Colon (tissue), 2 donors: ENCODE data around the gene RRP1.

Experiments
- FAIRE-seq: peaks from 2 replicates; lab custom pipeline; 2012; peaks lifted over from hg19 to GRCh38; lab: Jason Lieb, UNC
- donor health status: control.
- donor health status: control.

The RRP1 gene

DNA sequence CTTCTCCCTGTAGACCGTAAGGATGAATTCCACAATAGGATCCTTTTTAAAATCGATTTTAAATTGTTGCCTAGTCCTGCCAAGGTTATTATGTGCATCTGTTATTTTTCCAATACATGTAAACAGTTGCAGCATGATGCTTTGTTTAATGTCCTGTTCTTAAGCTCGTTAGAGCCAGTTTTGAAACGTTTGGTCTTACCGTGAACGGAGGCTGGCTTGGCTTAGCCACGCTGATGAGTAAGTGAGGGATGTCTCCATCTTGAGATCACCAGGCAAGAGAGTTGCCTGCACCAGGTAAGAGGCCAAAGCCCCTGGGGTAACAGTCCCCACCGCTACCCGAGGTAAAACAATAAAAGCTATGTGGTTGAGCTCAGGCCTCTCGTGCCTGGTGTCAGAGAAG is 30.6 kb upstream of the RRP1 start:
- no peak for FAIRE-seq

DNA sequence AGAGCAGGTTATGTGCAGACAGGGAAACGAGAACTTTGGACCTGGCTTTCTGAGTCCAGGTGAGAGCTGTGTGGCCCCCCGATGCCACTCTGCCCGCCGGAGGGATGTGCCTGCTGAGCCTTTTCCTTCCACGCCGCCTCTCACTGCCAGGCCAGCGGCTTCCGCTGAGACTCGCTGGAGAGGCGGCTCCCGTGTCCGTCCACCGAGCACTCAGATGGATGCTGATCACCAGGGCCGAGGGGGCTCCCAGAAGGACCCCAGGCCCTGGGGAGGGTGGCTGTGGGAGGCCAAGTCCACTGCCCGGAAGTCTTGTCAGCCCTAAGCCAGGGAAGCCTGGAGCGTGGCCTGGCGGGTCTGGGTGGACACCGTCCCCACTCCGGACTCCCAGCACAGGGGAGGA is 29.7 kb upstream of the RRP1 start:
- FAIRE-seq, result no peak

DNA sequence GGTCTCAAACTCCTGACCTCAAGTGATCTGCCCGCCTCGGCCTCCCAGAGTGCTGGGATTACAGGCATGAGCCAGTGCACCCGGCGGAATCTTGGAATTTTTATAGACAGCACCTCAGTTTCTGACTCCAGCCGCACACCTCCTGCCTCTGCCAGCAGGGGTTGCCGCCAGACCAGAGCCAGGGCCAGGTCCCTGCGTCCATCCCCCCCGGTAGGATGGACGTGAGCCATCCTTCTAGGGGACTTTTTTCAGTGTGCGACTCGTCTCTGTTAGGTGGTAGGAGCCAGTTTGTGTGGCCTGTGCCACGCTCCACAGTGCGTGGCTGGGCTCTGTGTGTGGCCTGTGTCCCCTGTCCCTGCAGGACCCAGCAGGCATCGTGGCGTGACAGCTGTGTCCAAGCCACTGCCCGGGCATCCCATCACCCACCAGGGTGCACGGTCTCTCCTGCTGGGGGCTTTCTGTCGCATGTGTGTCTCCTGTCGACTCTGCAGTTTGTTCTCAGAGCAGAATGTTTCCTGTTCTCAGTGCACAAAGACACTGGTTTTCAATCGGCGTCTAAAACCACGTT is 28.9 kb upstream of the RRP1 start:
- no peak for FAIRE-seq

DNA sequence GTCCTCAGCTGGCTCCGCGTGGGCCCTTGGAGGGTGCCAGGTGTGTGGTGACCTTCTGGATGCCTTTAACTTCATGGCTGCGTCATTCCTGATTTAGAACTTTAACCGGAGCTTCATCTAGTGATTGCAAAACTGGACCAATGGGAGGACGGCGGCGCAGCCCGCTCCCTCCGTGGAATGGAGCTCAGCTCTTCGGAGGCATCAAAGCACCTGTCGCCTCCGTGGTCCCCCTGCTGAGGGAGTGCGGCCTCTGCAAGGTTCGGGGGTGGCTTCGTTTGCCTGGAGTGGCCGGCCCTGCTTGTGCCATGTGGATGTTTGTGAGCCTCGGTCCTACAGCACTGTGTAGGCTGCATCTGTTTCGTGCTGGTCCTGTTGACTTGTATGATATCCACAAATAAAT is 27.5 kb upstream of the RRP1 start:
- FAIRE-seq, result no peak

- FAIRE-seq, result no peak
Measured at GRCh38 chr21:43762303-43763128, 26.9 kb upstream of the RRP1 start.

DNA sequence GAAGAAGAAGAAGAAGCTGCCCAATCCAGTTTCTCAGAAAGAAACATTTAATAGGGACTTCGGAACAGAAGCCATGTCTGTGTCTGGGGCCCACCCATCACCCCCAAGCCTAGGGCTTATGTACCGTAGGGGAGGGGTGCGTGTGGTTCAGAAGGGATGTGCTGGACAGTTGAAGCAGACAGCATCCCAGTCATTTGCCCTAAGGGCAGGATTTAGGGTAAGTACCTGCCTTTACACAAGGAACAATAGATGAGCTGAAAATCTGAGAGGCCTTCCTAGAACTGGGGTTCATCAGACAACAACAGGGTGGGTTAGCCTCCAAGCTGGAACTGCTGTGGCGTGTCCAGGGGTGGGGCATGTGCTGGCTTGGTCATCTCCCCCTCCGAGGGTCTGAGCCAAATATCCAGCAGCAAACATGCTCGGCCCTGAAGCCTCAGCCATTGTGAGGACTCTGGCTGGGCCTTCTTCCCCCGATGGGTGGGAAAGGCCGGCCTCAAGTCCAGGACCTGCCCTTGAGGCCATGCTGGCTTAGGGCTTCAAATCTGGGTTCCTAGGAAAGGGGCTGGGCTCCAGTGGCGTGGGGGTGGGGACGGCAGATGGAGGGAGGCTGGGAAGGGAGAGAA is 25.4 kb upstream of the RRP1 start:
- FAIRE-seq, result no peak

DNA sequence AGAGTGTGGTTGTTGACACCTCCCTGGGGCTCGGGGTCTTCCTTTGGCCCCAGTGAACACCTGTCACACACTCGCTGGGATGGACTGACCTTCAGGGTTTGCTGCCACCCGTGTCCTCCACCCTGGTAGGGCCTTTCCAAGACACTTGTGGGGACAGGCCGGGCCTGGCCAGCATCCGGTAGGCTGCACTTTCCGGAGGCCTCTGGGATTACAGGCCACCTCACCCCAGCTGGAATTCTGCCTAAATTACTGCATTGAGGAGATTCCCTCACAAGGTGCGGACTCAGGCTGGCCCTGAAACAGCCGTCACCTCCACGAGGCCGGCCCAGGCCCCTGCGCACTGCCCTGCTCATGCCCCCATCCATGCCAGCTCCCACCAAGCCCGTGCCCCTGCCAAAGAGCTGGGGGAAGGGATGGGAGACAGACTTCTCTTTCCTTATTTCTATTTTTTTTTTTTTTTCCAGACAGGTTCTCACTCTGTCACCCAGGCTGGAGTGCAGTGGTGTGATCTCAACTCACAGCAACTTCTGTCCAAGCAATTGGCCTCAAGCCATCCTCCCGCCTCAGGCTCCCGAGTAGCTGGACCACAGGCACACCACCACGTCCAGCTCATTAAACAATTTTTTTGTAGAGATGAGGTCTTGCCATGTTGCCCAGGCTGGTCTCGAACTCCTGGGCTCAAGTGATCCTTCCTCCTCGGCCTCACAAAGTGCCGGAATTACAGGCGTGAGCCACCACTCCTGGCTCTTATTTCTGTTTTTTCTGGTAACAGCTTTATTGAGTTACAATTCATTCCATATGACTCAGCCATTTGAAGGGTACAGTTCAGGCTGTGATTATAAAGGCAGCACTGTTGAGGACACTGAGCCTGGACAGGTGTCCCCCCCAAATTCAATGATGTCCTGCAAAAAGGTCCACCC is 24.5 kb upstream of the RRP1 start:
- no peak for FAIRE-seq

- FAIRE-seq, result no peak
Measured at GRCh38 chr21:43766734-43767497, 22.5 kb upstream of the RRP1 start.

- no peak for FAIRE-seq
Measured at GRCh38 chr21:43767498-43767983, 21.8 kb upstream of the RRP1 start.

- no peak for FAIRE-seq
Measured at GRCh38 chr21:43767984-43768867, 21.2 kb upstream of the RRP1 start.

DNA sequence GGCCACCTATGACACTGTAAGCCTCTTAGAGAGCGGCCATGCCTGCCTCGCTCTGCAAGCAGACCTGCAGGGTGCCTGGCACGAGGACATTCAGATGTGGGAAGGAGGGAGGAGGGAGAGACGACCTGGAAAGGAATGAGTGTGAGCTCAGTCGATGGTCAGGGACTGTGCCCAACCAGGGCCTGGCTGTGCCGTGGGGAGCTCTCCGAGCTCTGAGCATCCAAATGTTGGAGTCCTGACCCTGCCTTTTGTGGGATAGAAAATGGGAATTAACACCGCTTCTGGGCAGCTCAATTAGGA is 20.6 kb upstream of the RRP1 start:
- no peak for FAIRE-seq

DNA sequence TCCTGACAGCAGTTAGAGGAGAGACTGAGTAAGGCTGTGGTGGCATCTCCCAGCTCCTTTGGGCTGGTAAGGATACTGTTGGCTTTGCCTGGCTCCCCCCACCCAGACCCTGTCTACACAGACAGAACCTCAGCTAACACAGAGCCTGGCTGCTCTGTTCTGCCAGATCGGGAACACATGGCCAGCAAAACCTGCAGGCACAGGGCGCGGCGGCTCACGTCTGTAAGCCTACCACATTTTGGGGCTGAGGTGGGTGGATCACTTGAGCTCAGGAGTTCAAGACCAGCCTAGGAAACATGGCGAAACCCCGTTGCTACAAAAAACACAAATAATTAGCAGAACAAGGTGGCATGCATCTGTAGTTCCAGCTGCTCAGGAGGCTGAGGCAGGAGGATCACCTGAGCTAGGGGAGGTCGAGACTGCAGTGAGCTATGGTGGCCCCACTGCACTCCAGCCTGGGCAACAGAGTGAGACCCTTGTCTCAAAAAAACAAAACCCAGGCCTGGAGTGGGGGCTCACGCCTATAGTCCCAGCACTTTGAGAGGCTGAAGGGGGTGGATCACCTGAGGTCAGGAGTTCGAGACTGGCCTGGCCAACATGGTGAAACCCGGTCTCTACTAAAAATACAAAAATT is 19.9 kb upstream of the RRP1 start:
- FAIRE-seq, result no peak

DNA sequence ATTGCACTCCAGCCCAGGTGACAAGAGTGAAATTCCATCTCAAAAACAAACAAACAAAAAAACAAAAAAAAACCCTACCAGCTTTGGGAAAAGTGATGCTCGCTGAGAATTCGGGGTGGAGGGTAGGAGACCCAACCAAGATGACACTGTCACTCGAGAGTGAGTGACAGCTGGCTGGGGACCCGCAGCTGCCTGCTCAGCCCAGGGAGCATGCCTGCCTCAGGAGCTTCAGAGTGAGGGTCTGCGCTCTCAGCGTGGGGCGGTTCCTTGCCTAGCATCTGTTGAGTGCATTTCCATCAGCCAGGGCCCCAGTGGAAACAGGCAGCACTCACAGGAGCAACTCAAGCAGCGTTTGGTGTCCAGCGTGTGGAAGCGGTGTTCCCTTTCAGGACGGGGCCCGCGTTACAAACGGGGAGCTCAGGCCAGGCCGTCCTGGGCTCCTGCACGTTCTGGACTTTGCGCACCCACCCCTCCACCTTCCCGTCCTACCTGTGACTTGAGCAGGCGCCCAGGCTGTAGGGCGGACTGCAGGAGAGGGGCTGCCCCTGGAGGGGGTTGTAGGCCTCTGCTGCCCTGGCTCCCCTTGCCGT is 19.2 kb upstream of the RRP1 start:
- no peak for FAIRE-seq

DNA sequence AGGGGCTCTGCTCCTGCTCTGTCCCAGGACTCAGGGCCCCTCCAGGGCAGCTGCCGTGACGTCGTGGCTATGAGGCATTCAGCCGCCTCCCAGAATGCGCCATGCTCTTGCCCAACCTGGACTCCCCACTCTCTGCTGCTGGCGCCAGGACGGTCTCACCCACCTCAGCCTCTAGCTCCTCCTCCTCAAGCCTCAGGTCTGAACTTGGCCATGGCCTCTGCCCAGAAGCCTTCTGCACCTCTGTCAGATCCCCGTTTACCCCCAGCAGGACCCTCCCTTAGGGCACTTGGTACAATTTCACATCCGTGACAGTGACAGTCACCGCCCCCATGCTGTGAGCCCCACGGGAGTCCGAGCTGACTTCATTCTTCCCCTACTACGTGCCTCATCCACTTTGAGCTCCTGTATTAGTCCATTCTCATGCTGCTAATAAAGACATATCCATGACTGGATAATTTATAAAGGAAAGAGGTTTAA is 18.1 kb upstream of the RRP1 start:
- no peak for FAIRE-seq

GRCh38 chr21:43771698-43772424 is 17.5 kb upstream of the RRP1 start:
- no peak for FAIRE-seq

DNA sequence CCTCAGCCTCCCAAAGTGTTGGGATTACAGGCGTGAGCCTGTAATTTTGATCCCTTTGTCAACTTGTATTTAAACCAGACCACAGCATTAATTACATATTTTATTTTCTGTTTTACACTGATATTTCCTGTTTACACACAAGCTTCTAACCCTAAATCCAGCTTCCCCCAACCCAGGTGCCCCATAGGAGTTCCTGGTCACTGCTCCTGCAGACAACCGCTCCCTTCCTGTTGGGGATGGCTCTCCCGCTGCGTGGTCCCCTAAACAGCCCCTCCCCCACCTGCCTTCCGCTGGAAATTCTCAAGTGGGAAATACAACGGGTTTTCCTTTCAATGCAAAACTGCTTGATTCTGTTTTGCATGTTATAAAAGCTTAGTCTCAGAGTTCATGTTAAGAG is 17.0 kb upstream of the RRP1 start:
- FAIRE-seq, result no peak

- no peak for FAIRE-seq
Measured at GRCh38 chr21:43774163-43774562, 15.2 kb upstream of the RRP1 start.

GRCh38 chr21:43775190-43775589 is 14.2 kb upstream of the RRP1 start:
- no peak for FAIRE-seq
